ENCODE results near the gene CELF1. TPM values are rescaled to one million over a fixed set of nuclear protein-coding genes. Genes with fewer than 3 reads are reported as not detected.

CELF1 gene
- total RNA-seq, 4 donors from 2014 or later = 90.3 to 210 (median 101) TPM

GRCh38 chr11:47415949-47416472 lies 136.9 kb downstream of the CELF1 start:
- peaks cover 71% of the 10 kb centered on the region for H3K36me3 ChIP-seq
- no peaks in the 10 kb centered on the region for H3K27me3 ChIP-seq
- no peaks in the 10 kb centered on the region for H3K9me3 ChIP-seq
- peak in 1 of 2 donors; percentile 85 for DNase-seq (ENCODE audit: low spot score in 2 of 2)
- H3K4me3 ChIP-seq = no peak overlapping the region
- TF ChIP-seq POLR2A (IDR thresholded peaks at IDR 0.05) (no peak), EP300 (IDR thresholded peaks at IDR 0.05) (no peak), POLR2AphosphoS5 (IDR thresholded peaks at IDR 0.05) (no peak)
- peaks cover 33% of the 10 kb centered on the region for H3K4me1 ChIP-seq
- WGBS = 12% methylated on average over 7 of the region's 13 CpGs
- peak overlapping the region; percentile 75 for H3K27ac ChIP-seq

Other genes starting within 250 kb of the CELF1 start
- gene MYBPC3, start 200.4 kb downstream of the CELF1 start, total RNA-seq = under 1 TPM in 2 of 4 donors, not detected in 2; 0.21 to 0.57 TPM
- 10 to 100 TPM in 2 of 4 donors, 1 to 10 TPM in 2; 4.7 to 13.4 (median 9.8) TPM for gene SPI1, start 174.6 kb downstream of the CELF1 start, total RNA-seq
- 10 to 100 TPM; 45.5 to 53.8 (median 52.3) TPM for gene SLC39A13, start 144.5 kb downstream of the CELF1 start, total RNA-seq
- 100 to 1,000 TPM in 3 of 4 donors, 10 to 100 TPM in 1; 52.5 to 124 (median 103) TPM for gene PSMC3, start 126.7 kb downstream of the CELF1 start, total RNA-seq
- gene RAPSN, start 104.0 kb downstream of the CELF1 start, total RNA-seq = 1 to 10 TPM in 2 of 4 donors, under 1 TPM in 1, not detected in 1; 0.59 to 4.6 (median 1.0) TPM
- 10 to 100 TPM; 63.2 to 81.4 (median 71.6) TPM for gene PTPMT1, start 12.5 kb upstream of the CELF1 start, total RNA-seq
- gene KBTBD4, start 25.8 kb upstream of the CELF1 start, total RNA-seq = 10 to 100 TPM; 18.4 to 32.2 (median 21.2) TPM
- 10 to 100 TPM; 41.3 to 79.5 (median 62.5) TPM for gene NDUFS3, start 25.9 kb upstream of the CELF1 start, total RNA-seq
- gene FAM180B, start 33.5 kb upstream of the CELF1 start, total RNA-seq = 1 to 10 TPM in 2 of 4 donors, under 1 TPM in 1, not detected in 1; 0.72 to 2.3 (median 1.7) TPM
- gene C1QTNF4, start 41.3 kb upstream of the CELF1 start, total RNA-seq = 1 to 10 TPM in 2 of 4 donors, under 1 TPM in 2; 0.76 to 1.9 (median 1.4) TPM
- 10 to 100 TPM; 31.1 to 60.9 (median 51.2) TPM for gene MTCH2, start 89.4 kb upstream of the CELF1 start, total RNA-seq
- gene AGBL2, start 162.2 kb upstream of the CELF1 start, total RNA-seq = under 1 TPM in 2 of 4 donors, not detected in 2; 0.29 to 0.89 TPM
- 100 to 1,000 TPM in 3 of 4 donors, 10 to 100 TPM in 1; 99.3 to 397 (median 143) TPM for gene FNBP4, start 214.2 kb upstream of the CELF1 start, total RNA-seq